Epithelial cell of esophagus (primary cell): ENCODE results near the gene ADAM19.

ENCODE experiments used
- DNase-seq: peaks from one replicate; pipeline ENCODE4 v3.0.0; 2010; ENCODE audit warnings: low read depth
- H3K4me3 ChIP-seq: 2 replicates; pipeline ENCODE4 v1.5.1; 2011; ENCODE audit warnings: mild to moderate bottlenecking, low read length, control low read depth
- TF ChIP-seq, protein P1 (sequence below): IDR thresholded peaks from 2 replicates; pipeline ENCODE4 v1.5.1; 2011; ENCODE audit warnings: low read depth, mild to moderate bottlenecking, low read length, control low read depth, inconsistent platforms; ENCODE audit not compliant: insufficient read depth; ENCODE audit errors: missing control alignments

ADAM19 gene

GRCh38 chr5:157571357-157571827, 4.2 kb downstream of the ADAM19 start:
- TF ChIP-seq, protein P1, sequence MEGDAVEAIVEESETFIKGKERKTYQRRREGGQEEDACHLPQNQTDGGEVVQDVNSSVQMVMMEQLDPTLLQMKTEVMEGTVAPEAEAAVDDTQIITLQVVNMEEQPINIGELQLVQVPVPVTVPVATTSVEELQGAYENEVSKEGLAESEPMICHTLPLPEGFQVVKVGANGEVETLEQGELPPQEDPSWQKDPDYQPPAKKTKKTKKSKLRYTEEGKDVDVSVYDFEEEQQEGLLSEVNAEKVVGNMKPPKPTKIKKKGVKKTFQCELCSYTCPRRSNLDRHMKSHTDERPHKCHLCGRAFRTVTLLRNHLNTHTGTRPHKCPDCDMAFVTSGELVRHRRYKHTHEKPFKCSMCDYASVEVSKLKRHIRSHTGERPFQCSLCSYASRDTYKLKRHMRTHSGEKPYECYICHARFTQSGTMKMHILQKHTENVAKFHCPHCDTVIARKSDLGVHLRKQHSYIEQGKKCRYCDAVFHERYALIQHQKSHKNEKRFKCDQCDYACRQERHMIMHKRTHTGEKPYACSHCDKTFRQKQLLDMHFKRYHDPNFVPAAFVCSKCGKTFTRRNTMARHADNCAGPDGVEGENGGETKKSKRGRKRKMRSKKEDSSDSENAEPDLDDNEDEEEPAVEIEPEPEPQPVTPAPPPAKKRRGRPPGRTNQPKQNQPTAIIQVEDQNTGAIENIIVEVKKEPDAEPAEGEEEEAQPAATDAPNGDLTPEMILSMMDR = no peak
- no peak overlapping the region for H3K4me3 ChIP-seq
- DNase-seq = no peak

DNA sequence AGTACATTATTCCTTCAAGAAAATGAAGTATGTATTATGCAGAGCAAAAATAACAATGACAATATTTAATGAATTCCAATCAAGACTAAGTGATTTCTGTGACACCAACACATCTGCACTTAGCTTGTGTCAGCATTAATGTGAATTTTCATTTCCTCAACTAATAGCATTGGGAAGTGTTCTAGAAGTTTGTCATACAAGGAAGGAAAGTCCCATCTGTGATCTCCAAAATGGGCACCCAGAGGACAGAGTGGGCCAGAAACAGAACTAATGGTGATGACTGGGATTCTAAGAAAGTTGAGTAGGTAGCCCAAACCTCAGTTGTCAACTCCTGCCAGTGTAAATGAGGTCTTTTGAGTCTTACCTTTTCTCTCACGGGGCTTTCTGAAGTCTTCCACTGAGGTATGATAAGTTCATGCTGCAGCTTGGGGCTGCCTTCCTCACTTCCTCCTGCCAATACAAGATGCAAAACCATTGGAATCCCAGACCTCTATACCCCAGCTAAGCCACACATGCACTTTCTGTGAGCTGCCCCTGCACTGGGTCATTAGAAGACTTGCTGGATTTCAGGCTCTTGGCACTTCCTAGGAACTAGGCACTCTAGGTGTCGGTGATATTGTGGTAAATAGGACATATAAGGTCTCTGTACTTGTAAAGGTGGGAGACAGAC, 4.9 kb downstream of the ADAM19 start:
- TF ChIP-seq, protein P1 = no peak
- H3K4me3 ChIP-seq = no peak overlapping the region
- no peak for DNase-seq

- TF ChIP-seq, protein P1 = no peak
- no peak for DNase-seq
- no peak overlapping the region for H3K4me3 ChIP-seq
These were observed 6.9 kb downstream of the ADAM19 start for GRCh38 chr5:157568720-157569119.

DNA sequence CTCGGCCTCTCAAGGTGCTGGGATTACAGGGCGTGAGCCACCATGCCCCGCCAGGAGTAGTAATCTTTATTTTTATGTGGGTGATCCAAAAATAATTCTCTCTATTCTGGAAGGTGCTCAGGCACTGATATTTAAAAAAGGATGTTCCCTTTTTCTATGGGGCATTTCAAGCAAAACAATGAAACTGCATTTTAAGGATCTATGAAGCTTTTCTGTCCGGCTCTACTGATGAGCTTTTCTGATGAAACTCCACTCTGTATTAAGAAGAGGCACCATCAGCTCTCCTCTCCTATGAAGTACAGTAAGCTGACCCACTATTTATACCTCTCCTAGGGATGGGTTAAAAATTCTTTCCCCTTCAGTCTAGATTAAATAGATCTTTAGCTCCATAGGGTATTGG, 7.4 kb downstream of the ADAM19 start:
- TF ChIP-seq, protein P1 = no peak
- no peak overlapping the region for H3K4me3 ChIP-seq
- DNase-seq = no peak

DNA sequence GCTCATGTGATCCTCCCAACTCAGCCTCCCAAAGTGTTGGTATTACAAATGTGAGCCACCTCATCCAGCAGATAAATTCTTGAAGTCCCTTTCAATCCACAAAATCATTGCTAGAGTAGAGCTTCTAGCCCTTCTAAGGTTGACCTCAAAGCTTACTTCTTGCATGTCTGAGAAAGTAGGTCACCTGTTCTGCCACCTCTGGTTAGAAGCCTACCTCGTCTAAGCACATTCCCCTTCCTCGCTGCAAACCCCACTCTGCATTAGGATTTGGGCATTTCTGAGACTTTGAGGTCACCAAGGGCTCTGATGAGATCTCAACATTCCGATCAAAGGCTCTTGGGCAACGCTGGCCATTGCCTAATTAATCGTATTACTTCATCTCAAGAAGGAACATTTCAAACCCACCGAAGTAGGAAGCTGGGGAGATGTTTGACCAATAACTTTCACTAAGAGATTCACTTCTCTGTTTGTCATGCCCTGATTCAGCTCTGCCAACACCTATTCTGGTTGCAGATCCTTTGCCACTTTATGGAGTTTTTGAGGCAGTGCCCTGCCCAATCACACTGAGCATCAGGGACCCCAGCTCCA, 8.6 kb downstream of the ADAM19 start:
- no peak for DNase-seq
- H3K4me3 ChIP-seq = no peak overlapping the region
- TF ChIP-seq, protein P1 = no peak

GRCh38 chr5:157563929-157564716, 11.5 kb downstream of the ADAM19 start:
- H3K4me3 ChIP-seq = no peak overlapping the region
- TF ChIP-seq, protein P1 = no peak
- no peak for DNase-seq
